ENCODE results near the gene MESP1.

The MESP1 gene

GRCh38 chr15:89756897-89757296, 5.8 kb upstream of the MESP1 start:
- Histone ChIP-seq H3K14ac (ENCODE audit: low read length) (no peak overlapping the region), H2AFZ (ENCODE audit: low read length) (no peak overlapping the region), H3K9me3 (replicated peaks in 1 of 2; ENCODE audit: control insufficient read depth in 2 of 2, insufficient read depth in 1 of 2, low read depth in 1 of 2, low read length in 2 of 2) (peaks cover 0 to 3% of the 10 kb centered on the region in 2 donors), H3K79me1 (ENCODE audit: low read depth, low read length) (no peaks in the 10 kb centered on the region), H2BK5ac (ENCODE audit: low read length) (no peak overlapping the region), H2BK12ac (ENCODE audit: low read length) (no peak overlapping the region), H3K27me3 (ENCODE audit: control insufficient read depth in 3 of 3, insufficient read depth in 3 of 3, low read depth in 1 of 3, low read length in 3 of 3) (peaks cover 0 to 22% (median 2%) of the 10 kb centered on the region in 3 experiments), H3K36me3 (replicated peaks in 1 of 2; ENCODE audit: control insufficient read depth in 2 of 2, insufficient read depth in 2 of 2, low read length in 2 of 2) (no peaks in the 10 kb centered on the region), H3K4me1 (ENCODE audit: control insufficient read depth in 2 of 2, insufficient read depth in 1 of 2, low read depth in 1 of 2, low read length in 2 of 2) (no peaks in the 10 kb centered on the region), H4K8ac (ENCODE audit: low read depth, low read length) (no peak overlapping the region), H3K4me2 (ENCODE audit: insufficient read depth, low read length, poor library complexity, severe bottlenecking) (no peak overlapping the region), H2BK15ac (ENCODE audit: low read length) (no peak overlapping the region), H4K91ac (ENCODE audit: low read depth, low read length, poor library complexity) (no peak overlapping the region), H3K27ac (replicated peaks; ENCODE audit: low read length) (no peak overlapping the region), H3K9ac (ENCODE audit: low read depth, low read length, poor library complexity) (no peak overlapping the region), H3K18ac (ENCODE audit: low read length) (no peak overlapping the region), H3K23ac (ENCODE audit: low read depth, low read length, poor library complexity) (no peak overlapping the region), H2BK120ac (ENCODE audit: low read depth, low read length) (no peak overlapping the region), H2AK5ac (ENCODE audit: low read depth, low read length) (no peak overlapping the region), H3K4ac (ENCODE audit: low read length) (no peak overlapping the region), H3K4me3 (ENCODE audit: low read length in 2 of 2) (no peak overlapping the region)
- no CpG with 5 or more reads among the region's 7 CpGs for WGBS, 2 donors (ENCODE audit: extremely low coverage in 2 of 2, insufficient read length in 2 of 2, insufficient replicate concordance in 1 of 2)
- no peak for DNase-seq (ENCODE audit: low spot score)

- Histone ChIP-seq H2BK12ac (ENCODE audit: low read length) (no peak overlapping the region), H2AK5ac (ENCODE audit: low read depth, low read length) (no peak overlapping the region), H2BK5ac (ENCODE audit: low read length) (no peak overlapping the region), H3K14ac (ENCODE audit: low read length) (no peak overlapping the region), H3K4me1 (ENCODE audit: control insufficient read depth in 2 of 2, insufficient read depth in 1 of 2, low read depth in 1 of 2, low read length in 2 of 2) (no peaks in the 10 kb centered on the region), H3K4ac (ENCODE audit: low read length) (no peak overlapping the region), H3K4me3 (ENCODE audit: low read length in 2 of 2) (peak overlapping the region in 1 of 2 donors; percentile 3), H3K9ac (ENCODE audit: low read depth, low read length, poor library complexity) (no peak overlapping the region), H2AFZ (ENCODE audit: low read length) (no peak overlapping the region), H3K27ac (replicated peaks; ENCODE audit: low read length) (no peak overlapping the region), H3K27me3 (ENCODE audit: control insufficient read depth in 3 of 3, insufficient read depth in 3 of 3, low read depth in 1 of 3, low read length in 3 of 3) (peaks cover 0 to 28% (median 9%) of the 10 kb centered on the region in 3 experiments), H3K4me2 (ENCODE audit: insufficient read depth, low read length, poor library complexity, severe bottlenecking) (no peak overlapping the region), H3K18ac (ENCODE audit: low read length) (no peak overlapping the region), H3K9me3 (replicated peaks in 1 of 2; ENCODE audit: control insufficient read depth in 2 of 2, insufficient read depth in 1 of 2, low read depth in 1 of 2, low read length in 2 of 2) (peaks cover 0 to 2% of the 10 kb centered on the region in 2 donors), H3K79me1 (ENCODE audit: low read depth, low read length) (no peaks in the 10 kb centered on the region), H4K8ac (ENCODE audit: low read depth, low read length) (no peak overlapping the region), H3K23ac (ENCODE audit: low read depth, low read length, poor library complexity) (no peak overlapping the region), H2BK15ac (ENCODE audit: low read length) (peak overlapping the region; percentile 37), H3K36me3 (replicated peaks in 1 of 2; ENCODE audit: control insufficient read depth in 2 of 2, insufficient read depth in 2 of 2, low read length in 2 of 2) (no peaks in the 10 kb centered on the region), H4K91ac (ENCODE audit: low read depth, low read length, poor library complexity) (no peak overlapping the region), H2BK120ac (ENCODE audit: low read depth, low read length) (no peak overlapping the region)
- DNase-seq (ENCODE audit: low spot score) = no peak
- no CpG with 5 or more reads among the region's 4 CpGs for WGBS, 2 donors (ENCODE audit: extremely low coverage in 2 of 2, insufficient read length in 2 of 2, insufficient replicate concordance in 1 of 2)
Observed at GRCh38 chr15:89755701-89756100, 4.7 kb upstream of the MESP1 start.

GRCh38 chr15:89754361-89755154, 3.5 kb upstream of the MESP1 start:
- Histone ChIP-seq H4K8ac (ENCODE audit: low read depth, low read length) (no peak overlapping the region), H3K4me2 (ENCODE audit: insufficient read depth, low read length, poor library complexity, severe bottlenecking) (no peak overlapping the region), H3K14ac (ENCODE audit: low read length) (no peak overlapping the region), H3K36me3 (replicated peaks in 1 of 2; ENCODE audit: control insufficient read depth in 2 of 2, insufficient read depth in 2 of 2, low read length in 2 of 2) (no peaks in the 10 kb centered on the region), H2BK12ac (ENCODE audit: low read length) (no peak overlapping the region), H3K4ac (ENCODE audit: low read length) (no peak overlapping the region), H3K9ac (ENCODE audit: low read depth, low read length, poor library complexity) (no peak overlapping the region), H3K9me3 (replicated peaks in 1 of 2; ENCODE audit: control insufficient read depth in 2 of 2, insufficient read depth in 1 of 2, low read depth in 1 of 2, low read length in 2 of 2) (peaks cover 0 to 2% of the 10 kb centered on the region in 2 donors), H3K27me3 (ENCODE audit: control insufficient read depth in 3 of 3, insufficient read depth in 3 of 3, low read depth in 1 of 3, low read length in 3 of 3) (peaks cover 9 to 36% (median 19%) of the 10 kb centered on the region in 3 experiments), H3K4me1 (ENCODE audit: control insufficient read depth in 2 of 2, insufficient read depth in 1 of 2, low read depth in 1 of 2, low read length in 2 of 2) (peaks cover 2 to 3% of the 10 kb centered on the region in 2 donors), H3K79me1 (ENCODE audit: low read depth, low read length) (no peaks in the 10 kb centered on the region), H2AFZ (ENCODE audit: low read length) (no peak overlapping the region), H2BK15ac (ENCODE audit: low read length) (no peak overlapping the region), H3K23ac (ENCODE audit: low read depth, low read length, poor library complexity) (no peak overlapping the region), H4K91ac (ENCODE audit: low read depth, low read length, poor library complexity) (no peak overlapping the region), H3K27ac (replicated peaks; ENCODE audit: low read length) (no peak overlapping the region), H2BK5ac (ENCODE audit: low read length) (no peak overlapping the region), H3K4me3 (ENCODE audit: low read length in 2 of 2) (no peak overlapping the region), H2BK120ac (ENCODE audit: low read depth, low read length) (no peak overlapping the region), H3K18ac (ENCODE audit: low read length) (no peak overlapping the region), H2AK5ac (ENCODE audit: low read depth, low read length) (no peak overlapping the region)
- WGBS, 2 donors (ENCODE audit: extremely low coverage in 2 of 2, insufficient read length in 2 of 2, insufficient replicate concordance in 1 of 2) = no CpG with 5 or more reads among the region's 8 CpGs
- no peak for DNase-seq (ENCODE audit: low spot score)

GRCh38 chr15:89753855-89754254, 2.8 kb upstream of the MESP1 start:
- no peak overlapping the region for H2AFZ ChIP-seq (ENCODE audit: low read length)
- no peak for DNase-seq (ENCODE audit: low spot score)
- no CpG with 5 or more reads among the region's 7 CpGs for WGBS, 2 donors (ENCODE audit: extremely low coverage in 2 of 2, insufficient read length in 2 of 2, insufficient replicate concordance in 1 of 2)
- H3K4me1 ChIP-seq (ENCODE audit: control insufficient read depth in 2 of 2, insufficient read depth in 1 of 2, low read depth in 1 of 2, low read length in 2 of 2) = peaks cover 2 to 3% of the 10 kb centered on the region in 2 donors
- H3K14ac ChIP-seq (ENCODE audit: low read length) = no peak overlapping the region
- no peak overlapping the region for H2AK5ac ChIP-seq (ENCODE audit: low read depth, low read length)
- H2BK120ac ChIP-seq (ENCODE audit: low read depth, low read length) = no peak overlapping the region
- no peak overlapping the region for H2BK12ac ChIP-seq (ENCODE audit: low read length)
- H3K79me1 ChIP-seq (ENCODE audit: low read depth, low read length) = no peaks in the 10 kb centered on the region
- no peak overlapping the region for H3K4me2 ChIP-seq (ENCODE audit: insufficient read depth, low read length, poor library complexity, severe bottlenecking)
- no peak overlapping the region for H4K91ac ChIP-seq (ENCODE audit: low read depth, low read length, poor library complexity)
- no peak overlapping the region for H2BK15ac ChIP-seq (ENCODE audit: low read length)
- H3K9me3 ChIP-seq (replicated peaks in 1 of 2; ENCODE audit: control insufficient read depth in 2 of 2, insufficient read depth in 1 of 2, low read depth in 1 of 2, low read length in 2 of 2) = no peaks in the 10 kb centered on the region
- H3K27ac ChIP-seq (replicated peaks; ENCODE audit: low read length) = no peak overlapping the region
- H2BK5ac ChIP-seq (ENCODE audit: low read length) = no peak overlapping the region
- no peaks in the 10 kb centered on the region for H3K36me3 ChIP-seq (replicated peaks in 1 of 2; ENCODE audit: control insufficient read depth in 2 of 2, insufficient read depth in 2 of 2, low read length in 2 of 2)
- peaks cover 14 to 39% (median 26%) of the 10 kb centered on the region in 3 experiments for H3K27me3 ChIP-seq (ENCODE audit: control insufficient read depth in 3 of 3, insufficient read depth in 3 of 3, low read depth in 1 of 3, low read length in 3 of 3)
- H3K4me3 ChIP-seq (ENCODE audit: low read length in 2 of 2) = no peak overlapping the region
- H3K23ac ChIP-seq (ENCODE audit: low read depth, low read length, poor library complexity) = no peak overlapping the region
- no peak overlapping the region for H3K9ac ChIP-seq (ENCODE audit: low read depth, low read length, poor library complexity)
- no peak overlapping the region for H3K18ac ChIP-seq (ENCODE audit: low read length)
- H4K8ac ChIP-seq (ENCODE audit: low read depth, low read length) = no peak overlapping the region
- no peak overlapping the region for H3K4ac ChIP-seq (ENCODE audit: low read length)
